IMR-90 (cell line): ENCODE results near the gene ABL2. TPM values are rescaled to one million over a fixed set of nuclear protein-coding genes. Genes with fewer than 3 reads are reported as not detected.

Experiments used
- ATAC-seq: fragments of 200-7000 bp; cut with Tn5 transposase; 2 replicates; pipeline ENCODE4 v1.9.1; 2020; ENCODE audit warnings: low read depth, mild to moderate bottlenecking, moderate library complexity
- BruUV-seq: library from RNA; stranded (reverse); fragments of 400-500 nt; replicated peaks from 2 replicates; lab custom pipeline; 2021; lab: Mats Ljungman, UMichigan
- CTCF ChIA-PET: fragments of 300-600 bp; formaldehyde crosslinking; extraction: SDS; loops from one replicate; lab custom pipeline; 2021; ENCODE audit warnings: antibody characterized with exemption; lab: Yijun Ruan, JAX
- POLR2A ChIA-PET: fragments of 300-600 bp; sonication (Branson Sonifier 250); formaldehyde crosslinking; loops from one replicate; lab custom pipeline; 2022; ENCODE audit warnings: antibody characterized with exemption; ENCODE audit not compliant: unreplicated experiment; lab: Charles Lee
- DNase-seq: peaks from one replicate; pipeline ENCODE4 v3.0.0; 2013
- H2AFZ ChIP-seq: replicated peaks from 2 replicates; pipeline ENCODE3; 2013; ENCODE audit warnings: low read length, mild to moderate bottlenecking; ENCODE audit not compliant: poor library complexity
- H2AK5ac ChIP-seq: 2 replicates; pipeline ENCODE4 v1.6.1; 2013; ENCODE audit warnings: low read depth, low read length, inconsistent platforms
- H2AK9ac ChIP-seq: replicated peaks from 2 replicates; pipeline ENCODE3; 2013; ENCODE audit warnings: mild to moderate bottlenecking, low read depth, low read length, moderate library complexity; ENCODE audit not compliant: poor library complexity
- H2BK120ac ChIP-seq: 2 replicates; pipeline ENCODE4 v1.6.1; 2013; ENCODE audit warnings: low read depth, low read length, inconsistent platforms
- H2BK15ac ChIP-seq: 3 replicates; pipeline ENCODE4 v1.6.1; 2013; ENCODE audit warnings: low read depth, low read length, inconsistent platforms
- H2BK20ac ChIP-seq: 2 replicates; pipeline ENCODE4 v1.6.1; 2013; ENCODE audit warnings: low read depth, mild to moderate bottlenecking, inconsistent platforms, low read length, moderate library complexity
- H2BK5ac ChIP-seq: 2 replicates; pipeline ENCODE4 v1.6.1; 2013; ENCODE audit warnings: mild to moderate bottlenecking, low read depth, low read length, inconsistent platforms; ENCODE audit not compliant: poor library complexity, severe bottlenecking
- H3K14ac ChIP-seq: replicated peaks from 2 replicates; pipeline ENCODE4 v1.6.1; 2013; ENCODE audit warnings: low read depth, low read length, inconsistent platforms
- H3K18ac ChIP-seq: 2 replicates; pipeline ENCODE4 v1.6.1; 2013; ENCODE audit warnings: low read depth, low read length, control low read depth
- H3K23ac ChIP-seq: 2 replicates; pipeline ENCODE4 v1.6.1; 2013; ENCODE audit warnings: low read depth, low read length, inconsistent platforms
- H3K27ac ChIP-seq: 2 replicates; pipeline ENCODE4 v1.5.1; 2013; ENCODE audit warnings: mild to moderate bottlenecking, control low read depth, low read length; ENCODE audit not compliant: insufficient read depth
- H3K27me3 ChIP-seq: 2 replicates; pipeline ENCODE4 v1.6.1; 2013; ENCODE audit warnings: low read length; ENCODE audit not compliant: control insufficient read depth, insufficient read depth
- H3K36me3 ChIP-seq: 2 replicates; pipeline ENCODE4 v1.6.1; 2013; ENCODE audit warnings: low read length, mixed read lengths; ENCODE audit not compliant: control insufficient read depth, insufficient read depth
- H3K4ac ChIP-seq: 2 replicates; pipeline ENCODE4 v1.6.1; 2013; ENCODE audit warnings: low read depth, low read length, inconsistent platforms
- H3K4me1 ChIP-seq: 2 replicates; pipeline ENCODE4 v1.6.1; 2013; ENCODE audit warnings: low read length, mixed read lengths; ENCODE audit not compliant: control insufficient read depth, insufficient read depth
- H3K4me2 ChIP-seq: 2 replicates; pipeline ENCODE4 v1.6.1; 2013; ENCODE audit warnings: low read depth, mild to moderate bottlenecking, control low read depth, low read length, moderate library complexity
- H3K4me3 ChIP-seq: 2 replicates; pipeline ENCODE4 v1.5.1; 2013; ENCODE audit warnings: low read depth, mild to moderate bottlenecking, control low read depth, low read length, moderate library complexity; ENCODE audit not compliant: insufficient read depth
- H3K56ac ChIP-seq: 2 replicates; pipeline ENCODE4 v1.6.1; 2013; ENCODE audit warnings: low read length, inconsistent platforms; ENCODE audit not compliant: insufficient read depth; ENCODE audit errors: extremely low read depth
- H3K79me1 ChIP-seq, 2 experiments: 2 replicates each; pipeline ENCODE4 v1.6.1; 2013; ENCODE audit warnings: low read length in 2 of 2, inconsistent platforms in 1 of 2, low read depth in 1 of 2
- H3K9ac ChIP-seq: 2 replicates; pipeline ENCODE4 v1.6.1; 2013; ENCODE audit warnings: low read depth, low read length, control low read depth
- H3K9me1 ChIP-seq: 2 replicates; pipeline ENCODE4 v1.6.1; 2013; ENCODE audit warnings: low read length, inconsistent platforms; ENCODE audit not compliant: insufficient read depth
- H3K9me3 ChIP-seq: 2 replicates; pipeline ENCODE4 v1.6.1; 2013; ENCODE audit warnings: low read length; ENCODE audit not compliant: control insufficient read depth, insufficient read depth
- H4K20me1 ChIP-seq: 2 replicates; pipeline ENCODE4 v1.6.1; 2013; ENCODE audit warnings: low read length, inconsistent platforms; ENCODE audit not compliant: insufficient read depth
- H4K5ac ChIP-seq: 2 replicates; pipeline ENCODE4 v1.6.1; 2013; ENCODE audit warnings: mild to moderate bottlenecking, low read depth, low read length, control low read depth
- H4K8ac ChIP-seq, 2 experiments: 2 replicates each; pipeline ENCODE4 v1.6.1; 2013; ENCODE audit warnings: low read depth in 2 of 2, low read length in 2 of 2, control low read depth in 1 of 2, inconsistent platforms in 1 of 2
- H4K91ac ChIP-seq: 2 replicates; pipeline ENCODE4 v1.6.1; 2013; ENCODE audit warnings: low read depth, low read length, inconsistent platforms; ENCODE audit not compliant: insufficient read depth
- BHLHE40 ChIP-seq: fragments of 150-350 bp; IDR thresholded peaks from 2 replicates; pipeline ENCODE4 v1.6.1; 2016; ENCODE audit warnings: mild to moderate bottlenecking, low read depth, low read length
- CEBPB ChIP-seq: IDR thresholded peaks from 2 replicates; pipeline ENCODE4 v1.6.1; 2012; ENCODE audit warnings: low read depth, low read length, improper control_type of control experiment
- CHD1 ChIP-seq: IDR thresholded peaks from 2 replicates; pipeline ENCODE4 v1.6.1; 2012; ENCODE audit warnings: low read depth, low read length, improper control_type of control experiment
- FOS ChIP-seq: fragments of 150-350 bp; IDR thresholded peaks from 2 replicates; pipeline ENCODE4 v1.6.1; 2016; ENCODE audit warnings: low read depth, low read length
- MAFK ChIP-seq: IDR thresholded peaks from 2 replicates; pipeline ENCODE4 v1.6.1; 2012; ENCODE audit warnings: low read depth, low read length, improper control_type of control experiment
- MAZ ChIP-seq: IDR thresholded peaks from 2 replicates; pipeline ENCODE4 v1.6.1; 2012; ENCODE audit warnings: low read depth, mild to moderate bottlenecking, low read length, improper control_type of control experiment, moderate library complexity, borderline replicate concordance
- MXI1 ChIP-seq: IDR thresholded peaks from 2 replicates; pipeline ENCODE4 v1.6.1; 2012; ENCODE audit warnings: low read depth, mild to moderate bottlenecking, low read length, moderate library complexity, borderline replicate concordance
- NFE2L2 ChIP-seq: fragments of 150-350 bp; IDR thresholded peaks from 2 replicates; pipeline ENCODE4 v1.6.1; 2016; ENCODE audit warnings: low read depth, mild to moderate bottlenecking, low read length
- POLR2A ChIP-seq: IDR thresholded peaks from 2 replicates; pipeline ENCODE4 v1.6.1; 2012; ENCODE audit warnings: mild to moderate bottlenecking, low read depth, low read length
- RAD21 ChIP-seq: IDR thresholded peaks from 2 replicates; pipeline ENCODE4 v1.6.1; 2012; ENCODE audit warnings: low read length, improper control_type of control experiment
- RCOR1 ChIP-seq: IDR thresholded peaks from 2 replicates; pipeline ENCODE4 v1.6.1; 2012; ENCODE audit warnings: mild to moderate bottlenecking, low read length, improper control_type of control experiment; ENCODE audit not compliant: insufficient replicate concordance
- RFX5 ChIP-seq: IDR thresholded peaks from 2 replicates; pipeline ENCODE4 v1.8.0; 2012; ENCODE audit warnings: low read depth, mild to moderate bottlenecking, low read length, moderate library complexity
- SMC3 ChIP-seq: fragments of 150-350 bp; IDR thresholded peaks from 2 replicates; pipeline ENCODE4 v1.6.1; 2016; ENCODE audit warnings: low read depth, mild to moderate bottlenecking, antibody characterized with exemption, low read length, moderate library complexity
- WGBS, 2 experiments: methylation state at CpG; one replicate each; pipeline versions ENCODE4 v1.1.5 to v1.1.7; 2013; ENCODE audit warnings: missing lambda C conversion rate in 2 of 2; ENCODE audit not compliant: insufficient read length in 1 of 2; ENCODE audit errors: extremely low coverage in 2 of 2; 5-methylcytosine and 5-hydroxymethylcytosine counted together
- dilution Hi-C: fragments of 300-500 bp; cut with HindIII; formaldehyde crosslinking; loops from one replicate; pipeline ENCODE4 v1.14.3; 2018; ENCODE audit warnings: low sequenced_read_pairs; ENCODE audit not compliant: unreplicated experiment
- in situ Hi-C: fragments of 300-500 bp; cut with MboI; formaldehyde crosslinking; loops from 3 replicates; pipeline ENCODE4 v1.14.3; 2019; ENCODE audit warnings: low sequenced_read_pairs, inconsistent platforms, mixed read lengths
- intact Hi-C: fragments of 100-400 bp; cut with micrococcal nuclease; formaldehyde crosslinking; loops from 2 replicates; pipeline ENCODE4 v1.10.0; 2022
- polyA plus RNA-seq, 3 experiments: library from polyadenylated mRNA; depleted of rRNA; stranded (reverse); fragments of >200 nt; gene quantifications; 2 replicates each; pipeline ENCODE4 v1.2.3, GENCODE V29; 2012; ENCODE audit warnings: low replicate concordance in 1 of 3
- total RNA-seq: library from RNA; depleted of rRNA; stranded (reverse); fragments of >200 nt; gene quantifications from 2 replicates; pipeline ENCODE4 v1.2.3, GENCODE V29; 2012
- TF ChIP-seq, protein P1 (sequence below): fragments of 150-350 bp; IDR thresholded peaks from 2 replicates; pipeline ENCODE4 v1.6.1; 2017; ENCODE audit warnings: mild to moderate bottlenecking, antibody characterized with exemption, low read length, low read depth
- TF ChIP-seq, protein P2 (sequence below): fragments of 150-350 bp; IDR thresholded peaks from 2 replicates; pipeline ENCODE4 v1.6.1; 2016; ENCODE audit warnings: low read depth, mild to moderate bottlenecking, low read length, moderate library complexity, borderline replicate concordance
- TF ChIP-seq, protein P3 (sequence below): conservative IDR thresholded peaks from 2 replicates; pipeline ENCODE4 v1.5.1; 2012; ENCODE audit warnings: mild to moderate bottlenecking, low read depth, low read length, improper control_type of control experiment

Gene ABL2
- total and polyA plus RNA-seq, 2 of the 4 experiments (the other 2 are of a cell fraction): 9.7 to 110 TPM

DNA sequence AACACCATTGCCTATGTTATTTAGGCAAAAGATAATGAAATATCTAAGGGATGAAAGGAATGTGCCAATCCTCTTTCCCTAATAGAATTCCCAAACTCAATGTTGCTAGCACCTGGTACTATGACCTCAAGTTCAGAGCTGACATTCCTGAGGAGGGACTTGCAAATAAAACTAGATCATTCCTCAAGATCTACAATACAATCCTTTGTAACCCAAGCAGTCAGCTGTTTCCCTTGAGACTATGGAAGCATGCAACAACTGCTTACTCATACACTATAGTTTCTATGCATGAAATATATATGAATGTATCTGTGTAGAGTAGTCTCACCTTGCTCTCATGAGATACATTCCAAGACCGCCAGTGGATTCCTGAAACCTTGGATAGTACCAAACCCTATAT, 65.0 kb downstream of the ABL2 start:
- CTCF ChIA-PET: no interaction called here
- dilution Hi-C loops: no loop called here

More for the DNA sequence above, 65.0 kb downstream of the ABL2 start:
- no peak overlapping the region for H3K27ac ChIP-seq
- no peak overlapping the region for H2AK5ac ChIP-seq
- BruUV-seq: no TSS peak
- no peak overlapping the region for H3K4me3 ChIP-seq
- no peak overlapping the region for H3K23ac ChIP-seq
- H3K14ac ChIP-seq: no peak overlapping the region
- POLR2A ChIA-PET: no interaction called here
- H3K56ac ChIP-seq: no peak overlapping the region
- WGBS, 2 experiments: no CpG with 5 or more reads among the region's 1 CpG
- no peak overlapping the region for H2BK120ac ChIP-seq
- no peaks in the 10 kb centered on the region for H3K36me3 ChIP-seq
- H4K20me1 ChIP-seq: no peaks in the 10 kb centered on the region
- H3K79me1 ChIP-seq: peaks cover 23 to 43% of the 10 kb centered on the region in 2 experiments
- H3K4me2 ChIP-seq: no peak overlapping the region; the same call in 1 of the 2 replicates
- peaks cover 3% of the 10 kb centered on the region; the same call in 1 of the 2 replicates for H3K4me1 ChIP-seq
- H4K91ac ChIP-seq: no peak overlapping the region
- no peak overlapping the region for H2AFZ ChIP-seq
- H3K18ac ChIP-seq: no peak overlapping the region
- no peak overlapping the region for H2BK15ac ChIP-seq
- no peak overlapping the region for H4K8ac ChIP-seq
- DNase-seq (peak; percentile 84), ATAC-seq (peak; percentile 85)
- H3K27me3 ChIP-seq: no peaks in the 10 kb centered on the region
- no peak for TF ChIP-seq POLR2A
- no peak for TF ChIP-seq MAZ
- TF ChIP-seq, protein P1, sequence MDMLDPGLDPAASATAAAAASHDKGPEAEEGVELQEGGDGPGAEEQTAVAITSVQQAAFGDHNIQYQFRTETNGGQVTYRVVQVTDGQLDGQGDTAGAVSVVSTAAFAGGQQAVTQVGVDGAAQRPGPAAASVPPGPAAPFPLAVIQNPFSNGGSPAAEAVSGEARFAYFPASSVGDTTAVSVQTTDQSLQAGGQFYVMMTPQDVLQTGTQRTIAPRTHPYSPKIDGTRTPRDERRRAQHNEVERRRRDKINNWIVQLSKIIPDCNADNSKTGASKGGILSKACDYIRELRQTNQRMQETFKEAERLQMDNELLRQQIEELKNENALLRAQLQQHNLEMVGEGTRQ: no peak
- TF ChIP-seq CEBPB: no peak
- TF ChIP-seq CHD1: no peak
- TF ChIP-seq FOS: no peak
- TF ChIP-seq, protein P2, sequence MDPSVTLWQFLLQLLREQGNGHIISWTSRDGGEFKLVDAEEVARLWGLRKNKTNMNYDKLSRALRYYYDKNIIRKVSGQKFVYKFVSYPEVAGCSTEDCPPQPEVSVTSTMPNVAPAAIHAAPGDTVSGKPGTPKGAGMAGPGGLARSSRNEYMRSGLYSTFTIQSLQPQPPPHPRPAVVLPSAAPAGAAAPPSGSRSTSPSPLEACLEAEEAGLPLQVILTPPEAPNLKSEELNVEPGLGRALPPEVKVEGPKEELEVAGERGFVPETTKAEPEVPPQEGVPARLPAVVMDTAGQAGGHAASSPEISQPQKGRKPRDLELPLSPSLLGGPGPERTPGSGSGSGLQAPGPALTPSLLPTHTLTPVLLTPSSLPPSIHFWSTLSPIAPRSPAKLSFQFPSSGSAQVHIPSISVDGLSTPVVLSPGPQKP: no peak
- TF ChIP-seq NFE2L2: no peak
- TF ChIP-seq RCOR1: no peak
- no peak for TF ChIP-seq MAFK
- TF ChIP-seq SMC3: no peak
- TF ChIP-seq RAD21: no peak
- TF ChIP-seq RFX5: no peak
- TF ChIP-seq MXI1: no peak
- TF ChIP-seq BHLHE40: no peak
- TF ChIP-seq, protein P3, sequence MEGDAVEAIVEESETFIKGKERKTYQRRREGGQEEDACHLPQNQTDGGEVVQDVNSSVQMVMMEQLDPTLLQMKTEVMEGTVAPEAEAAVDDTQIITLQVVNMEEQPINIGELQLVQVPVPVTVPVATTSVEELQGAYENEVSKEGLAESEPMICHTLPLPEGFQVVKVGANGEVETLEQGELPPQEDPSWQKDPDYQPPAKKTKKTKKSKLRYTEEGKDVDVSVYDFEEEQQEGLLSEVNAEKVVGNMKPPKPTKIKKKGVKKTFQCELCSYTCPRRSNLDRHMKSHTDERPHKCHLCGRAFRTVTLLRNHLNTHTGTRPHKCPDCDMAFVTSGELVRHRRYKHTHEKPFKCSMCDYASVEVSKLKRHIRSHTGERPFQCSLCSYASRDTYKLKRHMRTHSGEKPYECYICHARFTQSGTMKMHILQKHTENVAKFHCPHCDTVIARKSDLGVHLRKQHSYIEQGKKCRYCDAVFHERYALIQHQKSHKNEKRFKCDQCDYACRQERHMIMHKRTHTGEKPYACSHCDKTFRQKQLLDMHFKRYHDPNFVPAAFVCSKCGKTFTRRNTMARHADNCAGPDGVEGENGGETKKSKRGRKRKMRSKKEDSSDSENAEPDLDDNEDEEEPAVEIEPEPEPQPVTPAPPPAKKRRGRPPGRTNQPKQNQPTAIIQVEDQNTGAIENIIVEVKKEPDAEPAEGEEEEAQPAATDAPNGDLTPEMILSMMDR: no peak
- H4K5ac ChIP-seq: no peak overlapping the region
- no peaks in the 10 kb centered on the region for H3K9me3 ChIP-seq
- in situ Hi-C loops: no loop called here
- H2AK9ac ChIP-seq: no peak overlapping the region
- H3K9me1 ChIP-seq: no peaks in the 10 kb centered on the region
- no peak overlapping the region for H3K4ac ChIP-seq
- no peak overlapping the region for H2BK20ac ChIP-seq
- no peak overlapping the region for H3K9ac ChIP-seq
- no peak overlapping the region for H2BK5ac ChIP-seq
- intact Hi-C loops: no loop called here
